Pons (tissue), 1 donor: Measurements from ENCODE around the gene UMODL1.

Experiments used
- DNase-seq: peaks from one replicate; pipeline ENCODE4 v3.0.0-alpha.2; 2016; ENCODE audit warnings: low spot score

UMODL1 gene

DNA sequence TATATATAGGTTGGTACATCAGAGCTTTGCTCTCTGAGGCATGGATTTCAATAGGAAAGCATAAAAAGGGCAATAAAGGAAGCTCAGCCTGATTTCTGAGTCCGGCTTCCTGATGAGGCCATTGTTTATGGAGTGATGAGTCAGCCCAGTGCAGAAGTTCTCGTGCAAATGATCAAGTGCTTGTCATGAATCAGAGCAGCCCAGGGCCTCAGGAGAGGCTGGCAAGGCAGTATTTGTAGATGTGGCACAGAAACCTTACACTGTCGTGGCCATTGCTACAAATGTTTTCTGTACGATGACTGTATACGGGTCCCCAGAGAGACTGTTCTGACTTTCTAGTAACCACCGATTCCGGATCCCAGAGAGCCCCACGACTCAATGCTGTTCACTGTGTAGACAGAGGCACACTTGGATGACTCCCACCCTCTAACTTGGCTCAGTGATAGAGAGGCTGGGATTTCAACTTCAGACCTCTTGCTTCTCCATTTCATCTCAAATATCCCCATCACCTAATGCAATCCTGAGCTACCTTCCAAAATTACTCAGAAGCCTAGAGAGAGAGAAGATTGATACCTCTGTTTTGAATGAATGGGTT, 26.8 kb downstream of the UMODL1 start:
- DNase-seq: peak; percentile 52

DNA sequence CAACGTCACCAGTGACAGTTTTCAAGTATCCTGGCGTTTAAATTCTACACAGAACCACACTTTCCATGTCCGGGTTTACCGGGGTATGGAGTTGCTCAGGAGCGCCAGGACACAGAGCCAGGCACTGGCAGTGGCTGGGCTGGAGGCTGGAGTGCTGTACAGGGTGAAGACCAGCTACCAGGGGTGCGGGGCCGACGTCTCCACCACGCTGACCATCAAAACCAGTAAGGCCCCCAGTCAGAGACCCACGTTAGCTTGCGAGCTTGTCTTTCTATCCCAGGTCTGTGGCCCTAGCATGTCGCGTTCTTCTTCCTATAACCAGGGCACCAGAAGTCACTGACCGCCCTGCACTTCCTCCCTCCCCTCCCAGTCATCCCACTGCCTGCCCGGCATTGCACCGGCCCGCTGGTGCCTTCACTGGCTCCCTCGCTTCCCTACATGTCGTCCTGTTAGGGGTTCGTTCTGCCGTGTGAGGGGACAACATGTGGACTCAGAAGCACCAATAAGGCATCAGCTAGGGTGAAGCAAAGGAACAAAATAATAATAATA, 27.9 kb downstream of the UMODL1 start:
- no peak for DNase-seq

- no peak for DNase-seq
Measured at GRCh38 chr21:42101246-42101645, 30.1 kb downstream of the UMODL1 start.

GRCh38 chr21:42102076-42102475, 31.0 kb downstream of the UMODL1 start:
- no peak for DNase-seq

- no peak for DNase-seq
Measured at GRCh38 chr21:42102526-42102925, 31.4 kb downstream of the UMODL1 start.

GRCh38 chr21:42102991-42103390, 31.9 kb downstream of the UMODL1 start:
- no peak for DNase-seq

GRCh38 chr21:42103843-42104242, 32.7 kb downstream of the UMODL1 start:
- DNase-seq: no peak

- DNase-seq: no peak
Measured at GRCh38 chr21:42105476-42106315, 34.6 kb downstream of the UMODL1 start.

GRCh38 chr21:42106425-42106824, 35.3 kb downstream of the UMODL1 start:
- no peak for DNase-seq

GRCh38 chr21:42107177-42107880, 36.2 kb downstream of the UMODL1 start:
- DNase-seq: no peak

- no peak for DNase-seq
Measured at GRCh38 chr21:42107881-42108553, 36.9 kb downstream of the UMODL1 start.

DNA sequence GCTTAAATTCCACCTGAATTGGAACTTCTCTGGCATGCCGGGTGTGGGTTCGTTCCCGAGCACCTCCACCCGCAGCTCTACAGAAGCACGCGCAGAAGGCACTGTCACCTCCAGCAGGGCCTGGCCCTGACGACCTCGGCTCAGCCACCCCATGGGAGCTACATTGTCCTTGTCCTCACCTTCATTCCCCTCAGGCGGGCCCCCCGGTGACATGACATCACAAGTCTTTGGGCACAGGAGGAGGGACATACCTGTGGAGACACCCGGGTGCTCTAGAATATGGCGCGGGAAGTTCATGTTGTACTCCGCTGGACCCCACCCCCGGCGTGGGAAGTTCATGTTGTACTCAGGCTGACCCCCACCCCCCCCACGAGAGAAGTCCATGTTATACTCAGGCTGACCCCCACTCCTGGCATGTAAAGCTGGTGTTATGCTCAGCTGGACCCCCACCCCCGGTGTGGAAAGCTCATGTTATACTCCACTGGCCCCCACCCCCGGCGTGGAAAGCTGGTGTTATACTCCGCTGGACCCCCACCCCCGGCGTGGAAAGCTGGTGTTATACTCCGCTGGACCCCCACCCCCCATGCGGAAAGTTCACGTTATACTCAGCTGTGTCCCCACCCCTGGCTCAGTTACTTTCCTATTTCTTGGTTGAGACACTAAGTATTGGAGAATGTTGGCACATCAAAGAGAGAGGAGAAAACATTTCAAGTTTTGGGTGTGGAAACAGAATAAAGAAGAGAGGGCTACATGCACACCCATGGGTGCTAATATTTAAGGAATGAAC, 37.6 kb downstream of the UMODL1 start:
- DNase-seq: no peak

- no peak for DNase-seq
Measured at GRCh38 chr21:42109473-42109872, 38.4 kb downstream of the UMODL1 start.

GRCh38 chr21:42109873-42110525, 38.9 kb downstream of the UMODL1 start:
- DNase-seq: no peak

DNA sequence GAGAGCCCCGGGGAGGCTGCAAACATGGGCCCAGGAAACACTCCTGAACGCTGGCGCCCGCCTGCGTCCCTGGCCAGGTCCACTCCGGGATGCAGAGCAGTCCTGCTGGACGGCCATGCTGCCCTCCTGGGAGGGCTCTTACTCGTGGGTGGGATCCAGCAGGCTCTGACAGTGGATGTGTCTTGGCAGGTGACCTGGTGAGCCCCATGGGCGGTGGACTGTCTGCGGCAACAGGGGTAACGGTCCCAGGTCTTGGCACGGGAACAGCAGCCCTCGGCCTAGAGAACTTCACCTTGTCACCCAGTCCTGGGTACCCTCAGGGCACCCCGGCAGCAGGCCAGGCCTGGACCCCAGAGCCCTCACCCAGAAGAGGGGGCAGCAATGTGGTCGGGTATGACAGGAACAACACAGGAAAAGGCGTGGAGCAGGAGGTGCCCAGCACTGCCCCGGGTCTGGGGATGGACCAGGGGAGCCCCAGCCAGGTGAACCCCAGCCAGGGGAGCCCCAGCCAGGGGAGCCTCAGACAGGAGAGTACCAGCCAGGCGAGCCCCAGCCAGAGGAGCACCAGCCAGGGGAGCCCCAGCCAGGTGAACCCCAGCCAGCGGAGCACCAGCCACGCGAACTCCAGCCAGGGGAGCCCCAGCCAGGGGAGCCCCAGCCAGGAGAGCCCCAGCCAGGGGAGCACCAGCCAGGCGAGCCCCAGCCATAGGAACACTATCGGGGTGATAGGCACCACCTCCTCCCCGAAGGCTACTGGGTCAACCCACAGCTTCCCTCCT, 39.8 kb downstream of the UMODL1 start:
- no peak for DNase-seq

- DNase-seq: no peak
Measured at GRCh38 chr21:42111470-42111743, 40.3 kb downstream of the UMODL1 start.

DNA sequence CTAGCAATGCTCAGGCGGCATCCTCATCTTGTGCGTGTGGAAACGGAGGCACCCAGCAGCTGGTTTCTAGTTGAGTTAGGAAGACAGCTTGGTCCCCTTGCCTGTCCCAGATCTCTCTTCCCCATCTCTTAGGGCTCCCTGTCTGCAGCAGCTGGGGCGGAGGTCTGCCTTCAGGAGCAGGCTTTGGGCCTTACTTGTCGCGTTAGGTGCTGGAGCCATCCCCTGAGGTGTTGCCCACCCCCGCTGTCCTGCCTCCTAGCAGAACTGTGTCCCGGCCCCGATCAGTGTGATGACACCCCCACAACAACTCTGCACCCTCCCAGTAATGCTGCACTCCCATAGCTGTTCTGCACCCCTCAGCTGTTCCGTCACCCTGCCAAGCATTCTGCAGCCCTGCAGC, 40.7 kb downstream of the UMODL1 start:
- DNase-seq: no peak

DNA sequence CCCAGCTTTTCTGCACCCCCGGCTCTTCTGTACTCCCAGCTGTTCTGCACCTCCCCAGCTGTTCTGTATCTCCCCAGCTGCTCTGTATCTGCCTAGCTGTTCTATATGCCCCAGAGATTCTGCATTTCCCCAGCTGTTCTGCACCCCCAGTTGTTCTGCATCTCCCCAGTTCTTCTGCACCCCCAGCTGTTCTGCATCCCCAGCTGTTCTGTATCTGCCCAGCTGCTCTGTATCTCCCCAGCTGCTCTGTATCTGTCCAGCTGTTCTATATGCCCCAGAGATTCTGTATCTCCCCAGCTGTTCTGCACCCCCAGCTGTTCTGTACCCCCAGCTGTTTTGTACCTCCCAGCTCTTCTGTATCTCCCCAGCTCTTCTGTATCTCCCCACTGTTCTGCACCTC, 41.1 kb downstream of the UMODL1 start:
- no peak for DNase-seq

DNA sequence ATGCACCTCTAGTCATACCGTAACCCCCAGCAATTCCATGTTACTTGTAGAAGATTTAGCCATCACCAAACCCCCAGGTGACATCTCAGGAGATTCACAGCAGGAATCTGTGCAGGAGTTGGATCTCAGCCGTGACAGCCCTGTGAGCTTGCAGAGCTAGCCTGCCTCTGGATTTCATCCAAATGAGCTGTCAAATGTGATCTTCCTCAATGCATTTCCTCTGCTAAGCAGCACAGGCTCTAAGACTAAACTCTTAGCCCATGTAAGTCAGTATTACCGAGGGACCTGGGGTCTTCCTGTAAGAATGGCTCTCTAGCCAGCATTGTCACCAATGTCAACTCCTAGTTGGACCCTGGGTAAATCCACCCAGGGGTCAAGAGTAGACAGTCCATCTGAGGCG, 41.7 kb downstream of the UMODL1 start:
- DNase-seq: no peak

DNA sequence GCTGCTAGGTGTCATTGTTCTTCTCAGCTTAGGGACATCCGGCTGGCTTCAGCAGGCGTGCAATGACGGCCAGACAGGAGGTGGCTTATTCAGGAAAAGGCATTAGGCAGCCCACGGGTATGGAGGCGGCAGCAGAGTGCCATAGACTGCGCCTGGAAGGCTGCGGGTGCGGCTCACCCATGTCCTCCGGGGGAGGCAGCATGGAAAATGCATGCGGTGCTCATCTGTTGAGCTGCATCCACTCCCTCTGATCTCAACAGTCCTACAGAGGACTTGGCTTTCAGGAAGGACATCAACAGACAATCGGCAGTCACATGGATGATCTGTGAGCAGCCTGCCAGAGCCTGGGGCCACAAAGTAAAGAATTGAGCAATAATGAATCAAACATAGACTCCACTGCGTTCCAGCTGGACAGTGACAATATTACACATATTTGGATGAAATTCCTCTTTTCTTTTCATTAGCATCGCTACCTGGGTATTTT, 42.9 kb downstream of the UMODL1 start:
- peak; percentile 43 for DNase-seq
